Measurements from ENCODE around the gene SCYGR3.

DNA sequence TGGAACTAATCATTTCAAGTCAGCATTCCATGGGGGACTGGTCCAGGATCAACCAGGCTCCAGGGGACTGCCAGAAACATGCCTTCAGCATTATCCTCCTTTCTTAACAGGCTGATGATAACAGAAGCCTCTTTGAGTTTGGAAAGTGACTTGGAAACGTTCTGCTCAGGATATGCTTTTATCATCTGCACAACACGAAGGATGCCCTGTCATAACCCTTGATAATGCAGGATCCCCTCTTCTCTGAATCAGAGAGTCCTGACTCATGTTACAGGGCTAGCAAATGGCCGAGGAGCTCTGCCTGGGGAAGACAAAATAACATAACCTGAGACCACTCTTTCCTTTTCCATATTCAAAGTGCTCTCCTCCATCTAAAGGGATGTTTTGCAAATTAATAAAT, 6.7 kb downstream of the SCYGR3 start:
- TF ChIP-seq CTCF (conservative IDR thresholded peaks at IDR 0.05; ENCODE audit: low read depth, low read length) (no peak), EZH2 (IDR thresholded peaks at IDR 0.05; ENCODE audit: low read length, unreplicated experiment) (no peak), EZH2phosphoT487 (IDR thresholded peaks at IDR 0.05; ENCODE audit: borderline replicate concordance, low read length) (no peak)

Data from PC-3 (cell line).